H1 (cell line): ENCODE measurements around the gene FAH. TPM values are rescaled to one million over a fixed set of nuclear protein-coding genes. Genes with fewer than 3 reads are reported as not detected.
A peak's percentile ranks its signal among the peaks of the same experiment; 100 is the strongest.

ENCODE experiments used
- CTCF ChIP-seq, 3 experiments: IDR thresholded peaks; 1 replicate in 2 of 3; 2 replicates in 1 of 3; pipeline versions ENCODE4 v1.5.1 to v1.6.1; 2011; ENCODE audit warnings: low read length in 3 of 3, mild to moderate bottlenecking in 3 of 3, inconsistent platforms in 2 of 3, low read depth in 1 of 3, moderate library complexity in 1 of 3; ENCODE audit not compliant: insufficient read depth in 1 of 3; ENCODE audit errors: control extremely low read depth in 1 of 3
- RAD21 ChIP-seq, 2 experiments: IDR thresholded peaks in 1 of 2; conservative IDR thresholded peaks in 1 of 2; 2 replicates each; pipeline ENCODE4 v1.6.1; 2011; ENCODE audit warnings: low read depth in 2 of 2, low read length in 2 of 2, improper control_type of control experiment in 1 of 2, inconsistent platforms in 1 of 2, mild to moderate bottlenecking in 1 of 2, moderate library complexity in 1 of 2
- polyA plus RNA-seq, 7 experiments: library from polyadenylated mRNA; depleted of rRNA in 3 of 7; stranded (reverse) in 5 of 7; unstranded in 2 of 7; fragments of >200 nt in 5 of 7; fragments of 200-250 nt in 2 of 7; gene quantifications; 1 replicate in 5 of 7; 2 replicates in 1 of 7; 4 replicates in 1 of 7; pipeline versions ENCODE4 v1.2.1 to v1.2.3, GENCODE V29; 2011 to 2013; ENCODE audit warnings: missing spikeins in 2 of 7, mixed read lengths in 2 of 7
- total RNA-seq: library from RNA; stranded (reverse); fragmentation: NEBNext Ultra II Directional; extraction: Animal tissue kit (Norgen Biotek cat#: 25700); gene quantifications from 2 replicates; pipeline ENCODE4 v1.2.1, GENCODE V29; 2021

FAH gene
- total and polyA plus RNA-seq, 2 of the 8 experiments (the other 6 are each of a cell fraction or from before 2014, with no cell fraction given), result 20.0 to 21.7 TPM

- TF ChIP-seq CTCF (IDR thresholded peaks at IDR 0.05; ENCODE audit: control extremely low read depth in 1 of 3, insufficient read depth in 1 of 3, low read depth in 1 of 3, low read length in 3 of 3), result peak in 2 of 3 experiments; percentile 42 to 43; a peak in 3 of 4 replicates
- peak; percentile 14 to 44; a peak in 3 of 4 replicates for TF ChIP-seq RAD21 (IDR thresholded peaks at IDR 0.05 in 1 of 2, conservative IDR thresholded peaks at IDR 0.05 in 1 of 2; ENCODE audit: low read depth in 2 of 2, low read length in 2 of 2)
Measured at GRCh38 chr15:80203361-80203885, 50.6 kb downstream of the FAH start (continued).
